Measurements from ENCODE around the gene KIF22. TPM values are rescaled to one million over a fixed set of nuclear protein-coding genes. Genes with fewer than 3 reads are reported as not detected.

The KIF22 gene
- total RNA-seq, 1 donor from 2014 or later = 78.3 TPM

GRCh38 chr16:29804455-29805231, 14.1 kb downstream of the KIF22 start:
- no peaks in the 10 kb centered on the region for H3K27me3 Mint-ChIP-seq (ENCODE audit: low read depth)
- H3K27ac Mint-ChIP-seq = peak overlapping the region; percentile 100
- no peak for TF ChIP-seq CTCF (IDR thresholded peaks at IDR 0.05; ENCODE audit: unreplicated experiment)
- no peaks in the 10 kb centered on the region for H3K9me3 Mint-ChIP-seq
- H3K36me3 Mint-ChIP-seq = peaks cover 8% of the 10 kb centered on the region
- H3K4me1 Mint-ChIP-seq = peaks cover 39% of the 10 kb centered on the region
- DNase-seq (ENCODE audit: low spot score in 2 of 2, unreplicated experiment in 2 of 2) = no peak
- peak overlapping the region; percentile 100 for H3K4me3 Mint-ChIP-seq

- H3K4me1 Mint-ChIP-seq = peaks cover 46% of the 10 kb centered on the region
- TF ChIP-seq CTCF (IDR thresholded peaks at IDR 0.05; ENCODE audit: unreplicated experiment) = no peak
- H3K27me3 Mint-ChIP-seq (ENCODE audit: low read depth) = no peaks in the 10 kb centered on the region
- peak overlapping the region; percentile 100 for H3K27ac Mint-ChIP-seq
- H3K36me3 Mint-ChIP-seq = peaks cover 8% of the 10 kb centered on the region
- H3K9me3 Mint-ChIP-seq = no peaks in the 10 kb centered on the region
- H3K4me3 Mint-ChIP-seq = peak overlapping the region; percentile 100
- DNase-seq (ENCODE audit: low spot score in 2 of 2, unreplicated experiment in 2 of 2) = peak; percentile 98
Measured at GRCh38 chr16:29805232-29806098, 14.9 kb downstream of the KIF22 start.

- H3K4me3 Mint-ChIP-seq = peak within 1 kb of the TSS; percentile 100
Measured at GRCh38 chr16:29806099-29806579, 15.6 kb downstream of the KIF22 start, which contains the start of gene MAZ. TSS of gene MAZ (plus strand) at chr16:29806529. CDS start at chr16:29806702, 173 bp downstream.

GRCh38 chr16:29806641-29807425, 16.3 kb downstream of the KIF22 start:
- H3K36me3 Mint-ChIP-seq = peaks cover 1% of the 10 kb centered on the region
- peak overlapping the region; percentile 92 for H3K27ac Mint-ChIP-seq
- peak in 1 of 2 experiments; percentile 54 for DNase-seq (ENCODE audit: low spot score in 2 of 2, unreplicated experiment in 2 of 2)
- H3K27me3 Mint-ChIP-seq (ENCODE audit: low read depth) = no peaks in the 10 kb centered on the region
- H3K4me1 Mint-ChIP-seq = peaks cover 59% of the 10 kb centered on the region
- peak overlapping the region; percentile 79 for H3K4me3 Mint-ChIP-seq
- no peak for TF ChIP-seq CTCF (IDR thresholded peaks at IDR 0.05; ENCODE audit: unreplicated experiment)
- no peaks in the 10 kb centered on the region for H3K9me3 Mint-ChIP-seq

More at GRCh38 chr16:29806099-29806579, 15.6 kb downstream of the KIF22 start, which contains the start of gene MAZ:
- peaks cover 7% of the 10 kb centered on the region for H3K36me3 Mint-ChIP-seq
- no peak for TF ChIP-seq CTCF (IDR thresholded peaks at IDR 0.05; ENCODE audit: unreplicated experiment)
- no peaks in the 10 kb centered on the region for H3K9me3 Mint-ChIP-seq
- H3K27me3 Mint-ChIP-seq (ENCODE audit: low read depth) = no peaks in the 10 kb centered on the region
- peak in 1 of 2 experiments; percentile 69 for DNase-seq (ENCODE audit: low spot score in 2 of 2, unreplicated experiment in 2 of 2)
- H3K4me1 Mint-ChIP-seq = peaks cover 52% of the 10 kb centered on the region
- H3K27ac Mint-ChIP-seq = peak within 1 kb of the TSS; percentile 100

All from mesothelial cell of epicardium (in vitro differentiated cells).